ENCODE measurements around the gene NAA40. TPM values are rescaled to one million over a fixed set of nuclear protein-coding genes. Genes with fewer than 3 reads are reported as not detected.
A peak's percentile ranks its signal among the peaks of the same experiment; 100 is the strongest.

The NAA40 gene
- total RNA-seq, 2 experiments from 2014 or later: 11.8 to 14.0 TPM

DNA sequence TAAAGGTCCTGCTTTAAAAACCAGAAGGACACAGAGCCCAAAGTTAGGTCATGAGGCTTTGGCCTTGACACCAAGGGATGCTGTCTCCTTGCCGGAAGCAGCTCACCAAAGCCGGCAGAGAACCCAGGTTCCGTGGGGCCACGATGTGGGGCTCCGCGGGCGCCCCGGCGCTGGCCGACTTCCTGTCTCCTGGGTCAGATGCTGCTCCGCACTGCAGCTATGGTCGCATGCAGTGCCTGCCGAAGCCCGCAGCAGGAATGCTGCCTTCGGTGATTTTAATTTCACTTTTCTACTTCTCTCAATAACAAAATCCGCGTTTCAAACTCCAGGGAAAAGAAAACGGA lies 47.0 kb downstream of the NAA40 start:
- Histone ChIP-seq H3K4me1 (ENCODE audit: insufficient read depth, low read length) (peaks cover 29% of the 10 kb centered on the region), H3K27me3 (ENCODE audit: control insufficient read depth in 1 of 2, insufficient read depth in 2 of 2, low read length in 2 of 2) (no peaks in the 10 kb centered on the region), H3K9me3 (ENCODE audit: control insufficient read depth in 1 of 2, insufficient read depth in 1 of 2, low read length in 2 of 2) (no peaks in the 10 kb centered on the region), H3K4me3 (ENCODE audit: low read length) (peak overlapping the region; percentile 80), H3K36me3 (ENCODE audit: insufficient read depth, low read length) (peaks cover 29% of the 10 kb centered on the region), H3K27ac (ENCODE audit: low read depth in 1 of 2, low read length in 2 of 2) (peak overlapping the region; percentile 68 to 89)
- ChIA-PET CTCF (interaction anchor here (1.3 kb wide), 1 partner anchor 15 kb away, joined by 7 read pairs; no protein-coding TSS in a partner anchor), POLR2A (interaction anchor here (0.7 to 1.9 kb wide), 10 partner anchors 11 to 1144 kb away, joined by 3 to 15 read pairs (median 4); partner anchors contain the start of genes COX8A, MARK2, PPP1R14B and PRDX5)
- Mint-ChIP-seq H3K36me3 (ENCODE audit: low read depth) (peaks cover 37% of the 10 kb centered on the region), H3K27ac (peak overlapping the region; percentile 96), H3K9me3 (no peaks in the 10 kb centered on the region), H3K4me1 (ENCODE audit: low read depth) (peaks cover 27% of the 10 kb centered on the region), H3K27me3 (no peaks in the 10 kb centered on the region), H3K4me3 (peak overlapping the region; percentile 96)
- ATAC-seq (ENCODE audit: poor library complexity) (peak; percentile 80), DNase-seq (peak; percentile 38 to 84 (median 66))
- intact Hi-C loops (cut with DNase I, micrococcal nuclease): loop anchor here (1.0 to 5.0 kb wide), 2 partner anchors 11 to 148 kb away; partner anchors contain the start of genes COX8A (in 2 of the 2) and MARK2 (in 1 of the 2)
- TF ChIP-seq, protein P1, sequence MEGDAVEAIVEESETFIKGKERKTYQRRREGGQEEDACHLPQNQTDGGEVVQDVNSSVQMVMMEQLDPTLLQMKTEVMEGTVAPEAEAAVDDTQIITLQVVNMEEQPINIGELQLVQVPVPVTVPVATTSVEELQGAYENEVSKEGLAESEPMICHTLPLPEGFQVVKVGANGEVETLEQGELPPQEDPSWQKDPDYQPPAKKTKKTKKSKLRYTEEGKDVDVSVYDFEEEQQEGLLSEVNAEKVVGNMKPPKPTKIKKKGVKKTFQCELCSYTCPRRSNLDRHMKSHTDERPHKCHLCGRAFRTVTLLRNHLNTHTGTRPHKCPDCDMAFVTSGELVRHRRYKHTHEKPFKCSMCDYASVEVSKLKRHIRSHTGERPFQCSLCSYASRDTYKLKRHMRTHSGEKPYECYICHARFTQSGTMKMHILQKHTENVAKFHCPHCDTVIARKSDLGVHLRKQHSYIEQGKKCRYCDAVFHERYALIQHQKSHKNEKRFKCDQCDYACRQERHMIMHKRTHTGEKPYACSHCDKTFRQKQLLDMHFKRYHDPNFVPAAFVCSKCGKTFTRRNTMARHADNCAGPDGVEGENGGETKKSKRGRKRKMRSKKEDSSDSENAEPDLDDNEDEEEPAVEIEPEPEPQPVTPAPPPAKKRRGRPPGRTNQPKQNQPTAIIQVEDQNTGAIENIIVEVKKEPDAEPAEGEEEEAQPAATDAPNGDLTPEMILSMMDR (IDR thresholded peaks at IDR 0.05): no peak

DNA sequence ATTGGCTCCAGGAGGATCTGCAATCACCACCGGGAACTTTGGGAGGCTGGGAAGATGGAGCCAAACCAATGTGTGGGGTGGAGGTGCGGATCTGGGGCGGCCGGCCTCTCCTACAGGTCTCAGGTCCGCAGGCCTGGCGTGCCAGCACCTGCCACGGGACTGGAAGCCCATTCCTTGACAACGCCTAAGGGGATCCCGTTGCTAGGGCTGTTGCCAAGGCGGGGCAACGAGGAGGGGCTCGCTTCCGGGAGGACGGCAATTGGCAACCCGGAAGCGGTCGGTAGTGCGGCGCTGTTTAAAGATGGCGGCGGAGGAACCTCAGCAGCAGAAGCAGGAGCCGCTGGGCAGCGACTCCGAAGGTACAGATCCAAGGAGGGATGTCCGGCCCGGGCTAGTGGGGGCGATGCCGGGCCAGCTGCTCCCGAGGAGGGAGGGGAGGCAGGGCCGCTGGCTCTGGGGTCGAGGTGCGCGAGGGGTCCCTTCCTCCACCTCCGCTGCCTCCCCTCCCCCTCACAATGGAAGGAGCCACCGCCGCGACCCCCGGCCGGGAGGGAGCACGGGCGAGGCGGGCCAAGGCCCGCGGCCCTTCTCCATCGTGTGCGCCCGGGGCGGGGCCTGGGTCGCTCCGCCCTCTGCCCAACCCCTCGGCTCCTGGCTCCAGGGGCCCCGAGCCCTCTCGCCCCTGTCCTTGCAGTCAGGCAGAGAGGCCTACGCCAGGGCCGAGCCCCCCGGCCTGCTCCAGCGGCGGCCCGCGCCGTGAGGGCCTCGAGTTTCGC lies 47.5 kb downstream of the NAA40 start, which contains the start of gene OTUB1:
OTUB1 (plus strand) TSS at position 283 of the 776 bp plus-strand sequence; CDS start at position 302, 19 bp downstream.
- Histone ChIP-seq H3K4me3 (ENCODE audit: low read length) (peak within 1 kb of the TSS; percentile 80), H3K4me1 (ENCODE audit: insufficient read depth, low read length) (peaks cover 29% of the 10 kb centered on the region), H3K36me3 (ENCODE audit: insufficient read depth, low read length) (peaks cover 35% of the 10 kb centered on the region), H3K27me3 (ENCODE audit: control insufficient read depth in 1 of 2, insufficient read depth in 2 of 2, low read length in 2 of 2) (no peaks in the 10 kb centered on the region), H3K9me3 (ENCODE audit: control insufficient read depth in 1 of 2, insufficient read depth in 1 of 2, low read length in 2 of 2) (no peaks in the 10 kb centered on the region), H3K27ac (ENCODE audit: low read depth in 1 of 2, low read length in 2 of 2) (peak within 1 kb of the TSS; percentile 68 to 89)
- peak; percentile 89 for ATAC-seq (ENCODE audit: poor library complexity)
- H3K4me3 Mint-ChIP-seq: peak within 1 kb of the TSS; percentile 96
- no peaks in the 10 kb centered on the region for H3K27me3 Mint-ChIP-seq
- H3K27ac Mint-ChIP-seq: peak within 1 kb of the TSS; percentile 96
- peaks cover 43% of the 10 kb centered on the region for H3K36me3 Mint-ChIP-seq (ENCODE audit: low read depth)
- DNase-seq: peak; percentile 72 to 93 (median 83)
- no peaks in the 10 kb centered on the region for H3K9me3 Mint-ChIP-seq
- TF ChIP-seq, protein P1 (IDR thresholded peaks at IDR 0.05): no peak
- ChIA-PET CTCF (interaction anchor here (1.3 kb wide), 1 partner anchor 14 kb away, joined by 7 read pairs; no protein-coding TSS in a partner anchor), POLR2A (interaction anchor here (1.0 to 1.9 kb wide), 9 partner anchors 12 to 331 kb away, joined by 3 to 15 read pairs (median 5); partner anchors contain the start of genes COX8A, MARK2, PPP1R14B and PRDX5)
- H3K4me1 Mint-ChIP-seq (ENCODE audit: low read depth): peaks cover 27% of the 10 kb centered on the region
- intact Hi-C loops (cut with DNase I, micrococcal nuclease): loop anchor here (1.0 to 5.0 kb wide), 2 partner anchors 12 to 149 kb away; partner anchors contain the start of genes COX8A (in 2 of the 2) and MARK2 (in 1 of the 2)

DNA sequence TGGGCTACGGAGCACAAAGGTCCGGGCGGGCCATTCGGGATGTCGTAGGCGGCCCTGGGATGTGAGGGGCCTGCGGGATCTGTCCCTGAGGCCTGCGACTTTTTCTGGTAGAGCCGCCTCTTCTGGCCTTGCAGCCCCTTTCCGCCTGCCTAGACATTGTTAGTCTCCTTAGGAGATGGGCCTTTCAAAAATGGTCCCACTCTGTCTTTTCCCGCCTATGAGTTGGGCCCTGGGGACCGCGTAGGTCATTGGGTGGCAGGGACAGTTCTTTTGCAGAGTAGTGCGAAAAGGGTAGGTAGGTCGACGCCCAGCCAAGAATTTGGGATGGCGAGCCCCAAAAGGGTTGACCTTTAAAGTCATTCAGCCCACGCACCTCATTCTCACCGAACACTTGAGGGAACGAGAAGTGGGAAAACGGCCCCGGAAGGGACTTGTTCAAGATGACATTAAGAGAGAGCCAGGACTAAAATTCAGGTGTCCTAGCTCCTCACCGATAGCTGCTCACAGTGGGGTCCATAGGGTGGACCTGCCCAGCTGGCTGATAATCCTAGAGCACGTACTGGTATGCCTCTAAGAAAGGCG lies 48.2 kb downstream of the NAA40 start:
- H3K27ac Mint-ChIP-seq: peak overlapping the region; percentile 59
- ATAC-seq (ENCODE audit: poor library complexity) (no peak), DNase-seq (peak in 1 of 14 experiments; percentile 23)
- no peaks in the 10 kb centered on the region for H3K27me3 Mint-ChIP-seq
- ChIA-PET CTCF (no interaction called here), POLR2A (interaction anchor here (1.0 to 1.9 kb wide), 5 partner anchors 12 to 199 kb away, joined by 3 to 15 read pairs (median 4); partner anchors contain the start of genes COX8A, MARK2 and STIP1)
- H3K4me3 ChIP-seq (ENCODE audit: low read length): peak overlapping the region; percentile 80
- H3K9me3 ChIP-seq (ENCODE audit: control insufficient read depth in 1 of 2, insufficient read depth in 1 of 2, low read length in 2 of 2): no peaks in the 10 kb centered on the region
- TF ChIP-seq, protein P1 (IDR thresholded peaks at IDR 0.05): no peak
- H3K27me3 ChIP-seq (ENCODE audit: control insufficient read depth in 1 of 2, insufficient read depth in 2 of 2, low read length in 2 of 2): no peaks in the 10 kb centered on the region
- peak overlapping the region; percentile 80 for H3K4me3 Mint-ChIP-seq
- H3K36me3 Mint-ChIP-seq (ENCODE audit: low read depth): peaks cover 50% of the 10 kb centered on the region
- peaks cover 37% of the 10 kb centered on the region for H3K36me3 ChIP-seq (ENCODE audit: insufficient read depth, low read length)
- peak overlapping the region in 1 of 2 donors; percentile 68 for H3K27ac ChIP-seq (ENCODE audit: low read depth in 1 of 2, low read length in 2 of 2)
- H3K9me3 Mint-ChIP-seq: no peaks in the 10 kb centered on the region
- intact Hi-C loops (cut with DNase I, micrococcal nuclease): loop anchor here (1.0 to 5.0 kb wide), 2 partner anchors 13 to 150 kb away; partner anchors contain the start of genes COX8A (in 2 of the 2) and MARK2 (in 1 of the 2)
- peaks cover 31% of the 10 kb centered on the region for H3K4me1 Mint-ChIP-seq (ENCODE audit: low read depth)
- H3K4me1 ChIP-seq (ENCODE audit: insufficient read depth, low read length): peaks cover 29% of the 10 kb centered on the region
